ENCODE results near the gene DEPP1.

- TF ChIP-seq CTCF (IDR thresholded peaks at IDR 0.05) (no peak), POLR2A (IDR thresholded peaks at IDR 0.05) (no peak)
These were observed 16.5 kb downstream of the DEPP1 start for GRCh38 chr10:44961931-44962750.
